Spleen (tissue), 11 donors: ENCODE results near the gene SLC26A3. TPM values are rescaled to one million over a fixed set of nuclear protein-coding genes. Genes with fewer than 3 reads are reported as not detected.

Experiments used
- DNase-seq: peaks from one replicate; pipeline ENCODE4 v3.0.0-alpha.2; 2020
- H3K27ac ChIP-seq, 8 donors: fragments of 200-600 bp; sonication (generic) in 7 of 8; 1 replicate in 4 of 8; 2 replicates in 4 of 8; pipeline versions ENCODE4 v1.5.0 to v1.8.0; 2016 to 2021; ENCODE audit warnings: inconsistent platforms in 4 of 8, mild to moderate bottlenecking in 4 of 8, moderate library complexity in 1 of 8
- H3K27me3 ChIP-seq, 7 donors: fragments of 200-600 bp; sonication (generic) in 6 of 7; replicated peaks in 1 of 7; 1 replicate in 4 of 7; 2 replicates in 3 of 7; pipeline versions ENCODE4 v1.5.0 to v1.8.0; 2016 to 2021; ENCODE audit warnings: inconsistent platforms in 3 of 7, mild to moderate bottlenecking in 1 of 7
- H3K36me3 ChIP-seq, 6 donors: fragments of 200-600 bp; sonication (generic) in 5 of 6; 1 replicate in 4 of 6; 2 replicates in 2 of 6; pipeline versions ENCODE4 v1.5.0 to v1.8.0; 2016 to 2021; ENCODE audit warnings: inconsistent platforms in 2 of 6
- H3K4me1 ChIP-seq, 6 donors: fragments of 200-600 bp; sonication (generic) in 5 of 6; 1 replicate in 3 of 6; 2 replicates in 3 of 6; pipeline versions ENCODE4 v1.5.0 to v1.8.0; 2016 to 2021; ENCODE audit warnings: inconsistent platforms in 3 of 6
- H3K4me3 ChIP-seq, 8 donors: fragments of 200-600 bp; sonication (generic) in 7 of 8; 1 replicate in 4 of 8; 2 replicates in 4 of 8; pipeline versions ENCODE4 v1.5.0 to v1.8.0; 2016 to 2021; ENCODE audit warnings: inconsistent platforms in 4 of 8, mild to moderate bottlenecking in 4 of 8, moderate library complexity in 2 of 8
- H3K9me3 ChIP-seq, 8 donors: fragments of 200-600 bp; sonication (generic) in 7 of 8; 1 replicate in 4 of 8; 2 replicates in 4 of 8; pipeline versions ENCODE4 v1.5.0 to v1.8.0; 2016 to 2021; ENCODE audit warnings: inconsistent platforms in 4 of 8
- CTCF ChIP-seq, 11 experiments: fragments of 200-600 bp in 7 of 11; fragments of 450-650 bp in 4 of 11; sonication (generic) in 4 of 11; IDR thresholded peaks in 8 of 11; conservative IDR thresholded peaks in 3 of 11; 1 replicate in 7 of 11; 2 replicates in 4 of 11; pipeline versions ENCODE4 v1.4.0 to v1.8.0; 2016 to 2021; ENCODE audit warnings: antibody characterized with exemption in 11 of 11, inconsistent platforms in 4 of 11, mild to moderate bottlenecking in 1 of 11
- POLR2A ChIP-seq, 3 donors: fragments of 450-650 bp; IDR thresholded peaks; one replicate each; pipeline ENCODE4 v1.5.1; 2017; ENCODE audit warnings: antibody characterized with exemption in 3 of 3, mild to moderate bottlenecking in 1 of 3
- POLR2AphosphoS5 ChIP-seq, 3 donors: sonication (generic); formaldehyde crosslinking; IDR thresholded peaks; one replicate each; pipeline ENCODE4 v1.5.1; 2017; ENCODE audit warnings: antibody characterized with exemption in 3 of 3
- WGBS, 5 donors: extraction: QIAGEN DNeasy Blood & Tissue Kit in 3 of 5; methylation state at CpG; one replicate each; pipeline versions ENCODE4 v1.1.5 to v1.1.7; 2013 to 2018; 5-methylcytosine and 5-hydroxymethylcytosine counted together
- intact Hi-C: fragments of 100-400 bp; cut with DNase I; formaldehyde crosslinking; loops from one replicate; pipeline ENCODE4 v1.15.0; 2023; ENCODE audit warnings: low total_unique reads
- polyA plus RNA-seq, 3 donors: library from polyadenylated mRNA; stranded (reverse); fragments of 200-250 nt; gene quantifications; one replicate each; pipeline ENCODE4 v1.2.1, GENCODE V29; 2013
- total RNA-seq, 7 donors: library from RNA; depleted of rRNA in 3 of 7; stranded (reverse); fragments of >200 nt in 3 of 7; fragmentation: NEBNext Ultra II Directional in 4 of 7; extraction: Animal tissue kit (Norgen Biotek cat#: 25700) in 4 of 7; gene quantifications; one replicate each; pipeline versions ENCODE4 v1.1.0 to v1.2.1, GENCODE V29; 2016 to 2021
- donor health status: healthy with polysubstance abuse.
- donor health status: DM: no; HTN: no; CAD: no; lungs with moderate emphysema.
- donor health status: DM: no; HTN: no; CAD: no.
- donor health status: Bipolar disorder and iron deficiency.
- donor health status: healthy.
- donor health status: DM: no; HTN: no; CAD: no.
- donor health status: DM: yes; HTN: yes; CAD: no.

SLC26A3 gene
- total and polyA plus RNA-seq, 10 donors, result 0.13 to 0.37 TPM; not detected in 8

DNA sequence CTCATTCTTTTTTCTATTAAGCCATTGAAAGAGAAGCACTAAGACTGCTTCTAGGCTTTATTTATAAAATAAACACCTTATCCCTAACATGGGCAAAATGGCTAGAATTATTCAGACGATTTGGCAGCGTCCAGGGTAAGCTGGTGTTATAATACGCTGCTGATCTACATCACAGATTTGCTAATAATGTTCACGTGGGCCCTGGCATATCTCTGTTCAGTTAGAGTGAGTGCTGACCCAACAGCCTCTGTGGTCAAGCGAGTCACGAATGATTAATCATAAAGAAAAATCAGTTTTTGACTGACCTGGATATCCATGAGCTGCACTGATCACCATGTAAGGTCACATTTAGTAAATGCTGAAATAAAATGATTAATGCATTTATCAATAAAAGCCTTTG lies 87.5 kb downstream of the SLC26A3 start:
- no peak for DNase-seq

More for the DNA sequence above, 87.5 kb downstream of the SLC26A3 start:
- intact Hi-C loops, result no loop called here
- no peaks in the 10 kb centered on the region for H3K36me3 ChIP-seq
- H3K4me1 ChIP-seq, result no peaks in the 10 kb centered on the region
- no peak overlapping the region for H3K4me3 ChIP-seq
- 87 to 93% (median 90%) methylated on average over 6 of the region's 6 CpGs for WGBS, 5 donors
- no peaks in the 10 kb centered on the region for H3K9me3 ChIP-seq
- no peaks in the 10 kb centered on the region for H3K27me3 ChIP-seq
- TF ChIP-seq POLR2A (IDR thresholded peaks at IDR 0.05), result no peak
- no peak for TF ChIP-seq POLR2AphosphoS5 (IDR thresholded peaks at IDR 0.05)
- no peak for TF ChIP-seq CTCF (IDR thresholded peaks at IDR 0.05 in 8 of 11, conservative IDR thresholded peaks at IDR 0.05 in 3 of 11)
- H3K27ac ChIP-seq, result no peak overlapping the region

Other genes with a start within 250 kb of the SLC26A3 start
- gene COG5, start 239.3 kb downstream of the SLC26A3 start, total RNA-seq, result 10 to 100 TPM; 36.9 to 86.6 (median 55.6) TPM
- gene COG5, start 239.3 kb downstream of the SLC26A3 start, polyA plus RNA-seq, result 1 to 10 TPM; 3.6 to 7.6 (median 5.4) TPM
- gene DUS4L, start 239.3 kb downstream of the SLC26A3 start, total RNA-seq, result 10 to 100 TPM in 3 of 7 donors, 1 to 10 TPM in 4; 4.6 to 18.0 (median 9.8) TPM
- 1 to 10 TPM; 3.7 to 5.6 (median 5.1) TPM for gene DUS4L, start 239.3 kb downstream of the SLC26A3 start, polyA plus RNA-seq
- gene BCAP29, start 223.0 kb downstream of the SLC26A3 start, total RNA-seq, result 100 to 1,000 TPM in 2 of 7 donors, 10 to 100 TPM in 5; 34.2 to 139 (median 55.0) TPM
- gene BCAP29, start 223.0 kb downstream of the SLC26A3 start, polyA plus RNA-seq, result 10 to 100 TPM; 11.2 to 18.2 (median 14.8) TPM
- gene SLC26A4, start 142.4 kb downstream of the SLC26A3 start, total RNA-seq, result under 1 TPM; 0.09 to 0.75 (median 0.35) TPM
- under 1 TPM; 0.10 to 0.24 (median 0.17) TPM for gene SLC26A4, start 142.4 kb downstream of the SLC26A3 start, polyA plus RNA-seq
- gene CBLL1, start 59.1 kb downstream of the SLC26A3 start, total RNA-seq, result 10 to 100 TPM; 25.3 to 41.0 (median 35.5) TPM
- 1 to 10 TPM; 5.4 to 7.9 (median 7.6) TPM for gene CBLL1, start 59.1 kb downstream of the SLC26A3 start, polyA plus RNA-seq
- 100 to 1,000 TPM in 3 of 7 donors, 10 to 100 TPM in 4; 54.4 to 114 (median 65.7) TPM for gene DLD, start 88.0 kb upstream of the SLC26A3 start, total RNA-seq
- 10 to 100 TPM; 19.6 to 29.4 (median 22.3) TPM for gene DLD, start 88.0 kb upstream of the SLC26A3 start, polyA plus RNA-seq
- 100 to 1,000 TPM in 6 of 7 donors, 10 to 100 TPM in 1; 66.4 to 181 (median 149) TPM for gene LAMB1, start 199.9 kb upstream of the SLC26A3 start, total RNA-seq
- gene LAMB1, start 199.9 kb upstream of the SLC26A3 start, polyA plus RNA-seq, result 10 to 100 TPM; 51.4 to 74.8 (median 68.6) TPM